ENCODE measurements around the gene PLEKHN1. TPM values are rescaled to one million over a fixed set of nuclear protein-coding genes. Genes with fewer than 3 reads are reported as not detected.
A peak's percentile ranks its signal among the peaks of the same experiment; 100 is the strongest.

Gene PLEKHN1
- not detected for total RNA-seq
- under 1 TPM in 1 of 2 donors, not detected in 1; 0.26 TPM for polyA plus RNA-seq (ENCODE audit: insufficient read length in 2 of 2)
- long read RNA-seq, donor 1: 0 reads
- long read RNA-seq, donor 2: 0 reads
- long read RNA-seq, donor 3: 0 reads
- long read RNA-seq, donor 4: 0 reads

GRCh38 chr1:966135-966703 is at the start of gene PLEKHN1:
Gene PLEKHN1, plus strand, starts transcription at chr1:966482. Its CDS starts 50 bp downstream, at chr1:966532.
- H3K27me3 ChIP-seq (ENCODE audit: control insufficient read depth, insufficient read depth, low read length): peaks cover 56% of the 10 kb centered on the region
- peaks cover 19% of the 10 kb centered on the region for H3K4me1 ChIP-seq (ENCODE audit: control insufficient read depth, insufficient read depth, low read length)
- H3K4me3 ChIP-seq (ENCODE audit: low read depth, low read length): peak within 1 kb of the TSS; percentile 40
- no peaks in the 10 kb centered on the region for H3K9me3 ChIP-seq (ENCODE audit: control insufficient read depth, insufficient read depth, low read length)
- H3K36me3 ChIP-seq (ENCODE audit: control insufficient read depth, insufficient read depth, low read length): peaks cover 54% of the 10 kb centered on the region
- H3K27ac ChIP-seq (ENCODE audit: low read depth, low read length): no peak within 1 kb of the TSS
- DNase-seq (ENCODE audit: low read depth in 4 of 6, low spot score in 6 of 6): no peak
- 20% methylated on average over 31 of the region's 31 CpGs for WGBS (ENCODE audit: insufficient coverage)

- Histone ChIP-seq H3K4me1 (ENCODE audit: control insufficient read depth, insufficient read depth, low read length) (peaks cover 68% of the 10 kb centered on the region), H3K36me3 (ENCODE audit: control insufficient read depth, insufficient read depth, low read length) (peaks cover 4% of the 10 kb centered on the region), H3K27ac (ENCODE audit: low read depth, low read length) (no peak overlapping the region), H3K27me3 (ENCODE audit: control insufficient read depth, insufficient read depth, low read length) (peaks cover 32% of the 10 kb centered on the region), H3K9me3 (ENCODE audit: control insufficient read depth, insufficient read depth, low read length) (no peaks in the 10 kb centered on the region), H3K4me3 (ENCODE audit: low read depth, low read length) (no peak overlapping the region)
- no peak for DNase-seq (ENCODE audit: low read depth in 4 of 6, low spot score in 6 of 6)
- 24% methylated on average over 7 of the region's 7 CpGs for WGBS (ENCODE audit: insufficient coverage)
Measured at GRCh38 chr1:917076-917459, 49.2 kb upstream of the PLEKHN1 start.

- Histone ChIP-seq H3K4me1 (ENCODE audit: control insufficient read depth, insufficient read depth, low read length) (peaks cover 68% of the 10 kb centered on the region), H3K27ac (ENCODE audit: low read depth, low read length) (no peak overlapping the region), H3K9me3 (ENCODE audit: control insufficient read depth, insufficient read depth, low read length) (no peaks in the 10 kb centered on the region), H3K27me3 (ENCODE audit: control insufficient read depth, insufficient read depth, low read length) (peaks cover 31% of the 10 kb centered on the region), H3K4me3 (ENCODE audit: low read depth, low read length) (no peak overlapping the region), H3K36me3 (ENCODE audit: control insufficient read depth, insufficient read depth, low read length) (peaks cover 4% of the 10 kb centered on the region)
- DNase-seq (ENCODE audit: low read depth in 4 of 6, low spot score in 6 of 6): no peak
- WGBS (ENCODE audit: insufficient coverage): 52% methylated on average over 22 of the region's 22 CpGs
Measured at GRCh38 chr1:917466-918091, 48.7 kb upstream of the PLEKHN1 start.

- Histone ChIP-seq H3K4me1 (ENCODE audit: control insufficient read depth, insufficient read depth, low read length) (peaks cover 75% of the 10 kb centered on the region), H3K36me3 (ENCODE audit: control insufficient read depth, insufficient read depth, low read length) (peaks cover 4% of the 10 kb centered on the region), H3K27me3 (ENCODE audit: control insufficient read depth, insufficient read depth, low read length) (peaks cover 38% of the 10 kb centered on the region), H3K9me3 (ENCODE audit: control insufficient read depth, insufficient read depth, low read length) (no peaks in the 10 kb centered on the region), H3K27ac (ENCODE audit: low read depth, low read length) (no peak overlapping the region), H3K4me3 (ENCODE audit: low read depth, low read length) (no peak overlapping the region)
- DNase-seq (ENCODE audit: low read depth in 4 of 6, low spot score in 6 of 6): no peak
- WGBS (ENCODE audit: insufficient coverage): 85% methylated on average over 15 of the region's 15 CpGs
Measured at GRCh38 chr1:918353-918752, 47.9 kb upstream of the PLEKHN1 start.

- peaks cover 78% of the 10 kb centered on the region for H3K4me1 ChIP-seq (ENCODE audit: control insufficient read depth, insufficient read depth, low read length)
- WGBS (ENCODE audit: insufficient coverage): 62% methylated on average over 6 of the region's 6 CpGs
- peaks cover 39% of the 10 kb centered on the region for H3K27me3 ChIP-seq (ENCODE audit: control insufficient read depth, insufficient read depth, low read length)
Measured at GRCh38 chr1:918843-919242, 47.4 kb upstream of the PLEKHN1 start.

GRCh38 chr1:919271-919872 is 46.9 kb upstream of the PLEKHN1 start:
- no peaks in the 10 kb centered on the region for H3K9me3 ChIP-seq (ENCODE audit: control insufficient read depth, insufficient read depth, low read length)
- DNase-seq (ENCODE audit: low read depth in 4 of 6, low spot score in 6 of 6): no peak
- 77% methylated on average over 26 of the region's 29 CpGs for WGBS (ENCODE audit: insufficient coverage)
- no peak overlapping the region for H3K4me3 ChIP-seq (ENCODE audit: low read depth, low read length)
- no peak overlapping the region for H3K27ac ChIP-seq (ENCODE audit: low read depth, low read length)
- peaks cover 4% of the 10 kb centered on the region for H3K36me3 ChIP-seq (ENCODE audit: control insufficient read depth, insufficient read depth, low read length)
- peaks cover 78% of the 10 kb centered on the region for H3K4me1 ChIP-seq (ENCODE audit: control insufficient read depth, insufficient read depth, low read length)
- H3K27me3 ChIP-seq (ENCODE audit: control insufficient read depth, insufficient read depth, low read length): peaks cover 34% of the 10 kb centered on the region

More at GRCh38 chr1:918843-919242, 47.4 kb upstream of the PLEKHN1 start:
- H3K27ac ChIP-seq (ENCODE audit: low read depth, low read length): no peak overlapping the region
- DNase-seq (ENCODE audit: low read depth in 4 of 6, low spot score in 6 of 6): no peak
- H3K4me3 ChIP-seq (ENCODE audit: low read depth, low read length): no peak overlapping the region
- peaks cover 4% of the 10 kb centered on the region for H3K36me3 ChIP-seq (ENCODE audit: control insufficient read depth, insufficient read depth, low read length)
- no peaks in the 10 kb centered on the region for H3K9me3 ChIP-seq (ENCODE audit: control insufficient read depth, insufficient read depth, low read length)

- WGBS (ENCODE audit: insufficient coverage): 58% methylated on average over 23 of the region's 23 CpGs
- no peaks in the 10 kb centered on the region for H3K9me3 ChIP-seq (ENCODE audit: control insufficient read depth, insufficient read depth, low read length)
- no peak overlapping the region for H3K27ac ChIP-seq (ENCODE audit: low read depth, low read length)
- H3K4me1 ChIP-seq (ENCODE audit: control insufficient read depth, insufficient read depth, low read length): peaks cover 82% of the 10 kb centered on the region
- no peak overlapping the region for H3K4me3 ChIP-seq (ENCODE audit: low read depth, low read length)
- peaks cover 4% of the 10 kb centered on the region for H3K36me3 ChIP-seq (ENCODE audit: control insufficient read depth, insufficient read depth, low read length)
- H3K27me3 ChIP-seq (ENCODE audit: control insufficient read depth, insufficient read depth, low read length): peaks cover 38% of the 10 kb centered on the region
- no peak for DNase-seq (ENCODE audit: low read depth in 4 of 6, low spot score in 6 of 6)
Measured at GRCh38 chr1:920010-920409, 46.3 kb upstream of the PLEKHN1 start.

GRCh38 chr1:920521-920920 is 45.8 kb upstream of the PLEKHN1 start:
- H3K27me3 ChIP-seq (ENCODE audit: control insufficient read depth, insufficient read depth, low read length): peaks cover 42% of the 10 kb centered on the region
- no peaks in the 10 kb centered on the region for H3K9me3 ChIP-seq (ENCODE audit: control insufficient read depth, insufficient read depth, low read length)
- peak in 1 of 6 donors; percentile 55 for DNase-seq (ENCODE audit: low read depth in 4 of 6, low spot score in 6 of 6)
- WGBS (ENCODE audit: insufficient coverage): 19% methylated on average over 10 of the region's 13 CpGs
- H3K4me3 ChIP-seq (ENCODE audit: low read depth, low read length): no peak overlapping the region
- H3K36me3 ChIP-seq (ENCODE audit: control insufficient read depth, insufficient read depth, low read length): peaks cover 4% of the 10 kb centered on the region
- peaks cover 82% of the 10 kb centered on the region for H3K4me1 ChIP-seq (ENCODE audit: control insufficient read depth, insufficient read depth, low read length)
- no peak overlapping the region for H3K27ac ChIP-seq (ENCODE audit: low read depth, low read length)

- Histone ChIP-seq H3K36me3 (ENCODE audit: control insufficient read depth, insufficient read depth, low read length) (peaks cover 6% of the 10 kb centered on the region), H3K4me1 (ENCODE audit: control insufficient read depth, insufficient read depth, low read length) (peaks cover 82% of the 10 kb centered on the region), H3K27me3 (ENCODE audit: control insufficient read depth, insufficient read depth, low read length) (peaks cover 49% of the 10 kb centered on the region), H3K4me3 (ENCODE audit: low read depth, low read length) (peak overlapping the region; percentile 18), H3K9me3 (ENCODE audit: control insufficient read depth, insufficient read depth, low read length) (no peaks in the 10 kb centered on the region), H3K27ac (ENCODE audit: low read depth, low read length) (no peak overlapping the region)
- 31% methylated on average over 38 of the region's 38 CpGs for WGBS (ENCODE audit: insufficient coverage)
- peak in 5 of 6 donors; percentile 69 to 94 (median 76) for DNase-seq (ENCODE audit: low read depth in 4 of 6, low spot score in 6 of 6)
Measured at GRCh38 chr1:921011-921837, 45.1 kb upstream of the PLEKHN1 start.
